Neural cell (in vitro differentiated cells): ENCODE measurements around the gene AVL9. TPM values are rescaled to one million over a fixed set of nuclear protein-coding genes. Genes with fewer than 3 reads are reported as not detected.
A peak's percentile ranks its signal among the peaks of the same experiment; 100 is the strongest.

Experiments
- H2AFZ ChIP-seq: fragments of 200-600, 300-800 bp; sonication (generic), shearing (Covaris generic); 2 replicates; pipeline ENCODE4 v1.6.0; 2014; ENCODE audit warnings: low read depth, mild to moderate bottlenecking, antibody characterized with exemption, low read length, moderate library complexity
- H3F3A ChIP-seq: fragments of 200-600 bp; shearing (Covaris generic); 2 replicates; pipeline ENCODE4 v1.6.1; 2016; ENCODE audit warnings: mild to moderate bottlenecking, moderate library complexity, mixed read lengths, antibody characterized with exemption, low read length; ENCODE audit not compliant: insufficient read depth, poor library complexity, severe bottlenecking
- H3K27ac ChIP-seq: fragments of 200-600, 300-800 bp; sonication (generic), shearing (Covaris generic); 2 replicates; pipeline ENCODE4 v1.5.1; 2014; ENCODE audit warnings: mild to moderate bottlenecking, low read length, moderate library complexity
- H3K27me3 ChIP-seq: fragments of 300-800, 200-600 bp; sonication (generic), shearing (Covaris generic); 2 replicates; pipeline ENCODE4 v1.6.0; 2014; ENCODE audit warnings: mild to moderate bottlenecking, low read depth, low read length, moderate library complexity; ENCODE audit not compliant: insufficient read depth
- H3K36me3 ChIP-seq: fragments of 300-800, 200-600 bp; sonication (generic), shearing (Covaris generic); 2 replicates; pipeline ENCODE4 v1.5.1; 2014; ENCODE audit warnings: mild to moderate bottlenecking, antibody characterized with exemption, low read length, moderate library complexity; ENCODE audit not compliant: insufficient read depth
- H3K4me2 ChIP-seq: fragments of 300-800, 200-600 bp; sonication (generic), shearing (Covaris generic); 2 replicates; pipeline ENCODE4 v1.6.0; 2014; ENCODE audit warnings: mild to moderate bottlenecking, low read length
- H3K4me3 ChIP-seq: fragments of 300-800, 200-600 bp; sonication (generic), shearing (Covaris generic); 2 replicates; pipeline ENCODE4 v1.5.1; 2014; ENCODE audit warnings: mild to moderate bottlenecking, low read length, moderate library complexity
- H3K79me2 ChIP-seq: fragments of 200-600 bp; shearing (Covaris generic); replicated peaks from 2 replicates; pipeline ENCODE4 v1.6.0; 2014; ENCODE audit warnings: mild to moderate bottlenecking, low read length, moderate library complexity; ENCODE audit not compliant: insufficient read depth
- H3K9ac ChIP-seq: fragments of 300-800, 200-600 bp; sonication (generic), shearing (Covaris generic); 2 replicates; pipeline ENCODE4 v1.6.1; 2016; ENCODE audit warnings: mild to moderate bottlenecking, low read length, mixed read lengths
- H3K9me2 ChIP-seq: fragments of 200-600 bp; shearing (Covaris generic); 2 replicates; pipeline ENCODE4 v1.6.1; 2016; ENCODE audit warnings: mild to moderate bottlenecking, low read length, mixed read lengths; ENCODE audit not compliant: insufficient read depth
- H3K9me3 ChIP-seq: fragments of 200-600, 300-800 bp; sonication (generic), shearing (Covaris generic); 2 replicates; pipeline ENCODE4 v1.6.1; 2016; ENCODE audit warnings: mild to moderate bottlenecking, mixed run types, low read length, moderate library complexity, mixed read lengths
- H4K20me1 ChIP-seq: fragments of 200-600 bp; shearing (Covaris generic); 2 replicates; pipeline ENCODE4 v1.6.1; 2016; ENCODE audit warnings: mild to moderate bottlenecking, mixed run types; ENCODE audit not compliant: insufficient read depth
- CTCF ChIP-seq: fragments of 450-650 bp; IDR thresholded peaks from 2 replicates; pipeline ENCODE4 v1.5.1; 2014; ENCODE audit warnings: antibody characterized with exemption, mild to moderate bottlenecking, moderate library complexity; ENCODE audit not compliant: poor library complexity, severe bottlenecking
- EP300 ChIP-seq: fragments of 450-650 bp; conservative IDR thresholded peaks from 2 replicates; pipeline ENCODE4 v1.6.1; 2014; ENCODE audit warnings: antibody characterized with exemption, mild to moderate bottlenecking, moderate library complexity; ENCODE audit not compliant: poor library complexity, severe bottlenecking
- EZH2 ChIP-seq: fragments of 200-600, 300-800 bp; shearing (Covaris generic), sonication (generic); IDR thresholded peaks from 2 replicates; pipeline ENCODE4 v1.6.1; 2014; ENCODE audit warnings: antibody characterized with exemption, low read length, borderline replicate concordance, mild to moderate bottlenecking; ENCODE audit not compliant: insufficient read depth, poor library complexity, severe bottlenecking
- MXI1 ChIP-seq: fragments of 450-650 bp; conservative IDR thresholded peaks from 2 replicates; pipeline ENCODE4 v1.6.1; 2014; ENCODE audit warnings: antibody characterized with exemption, mild to moderate bottlenecking; ENCODE audit not compliant: poor library complexity, severe bottlenecking
- POLR2AphosphoS5 ChIP-seq: IDR thresholded peaks from 2 replicates; pipeline ENCODE4 v1.6.1; 2012
- RAD21 ChIP-seq: fragments of 450-650 bp; conservative IDR thresholded peaks from 2 replicates; pipeline ENCODE4 v1.6.1; 2014; ENCODE audit warnings: antibody characterized with exemption, mild to moderate bottlenecking, moderate library complexity
- REST ChIP-seq: IDR thresholded peaks from 2 replicates; pipeline ENCODE4 v1.6.1; 2012; ENCODE audit warnings: borderline replicate concordance
- SMC3 ChIP-seq: fragments of 450-650 bp; conservative IDR thresholded peaks from 2 replicates; pipeline ENCODE4 v1.6.1; 2014; ENCODE audit warnings: antibody characterized with exemption, mild to moderate bottlenecking, moderate library complexity; ENCODE audit not compliant: poor library complexity
- TAF1 ChIP-seq: IDR thresholded peaks from 2 replicates; pipeline ENCODE4 v1.6.1; 2012; ENCODE audit warnings: low read depth
- polyA minus RNA-seq: library from RNA; depleted of rRNA, polyadenylated mRNA; stranded (reverse); fragments of >200 nt; gene quantifications from 2 replicates; pipeline ENCODE4 v1.2.3, GENCODE V29; 2014
- polyA plus RNA-seq: library from polyadenylated mRNA; depleted of rRNA; stranded (reverse); fragments of >200 nt; gene quantifications from 2 replicates; pipeline ENCODE4 v1.2.3, GENCODE V29; 2014

Gene AVL9
- polyA plus RNA-seq (47.2 and 63.2 TPM in 2 replicates), polyA minus RNA-seq (85.7 and 94.6 TPM in 2 replicates)

- Histone ChIP-seq H3K27ac (peak within 1 kb of the TSS; percentile 97), H3K27me3 (no peaks in the 10 kb centered on the region), H3F3A (no peaks in the 10 kb centered on the region), H3K79me2 (peaks cover 32% of the 10 kb centered on the region), H3K4me3 (peak within 1 kb of the TSS; percentile 98), H4K20me1 (no peaks in the 10 kb centered on the region), H3K36me3 (no peaks in the 10 kb centered on the region), H3K9me2 (no peaks in the 10 kb centered on the region), H3K4me2 (peak within 1 kb of the TSS; percentile 90), H2AFZ (peak within 1 kb of the TSS; percentile 98), H3K9me3 (no peaks in the 10 kb centered on the region), H3K9ac (peak within 1 kb of the TSS; percentile 99)
- TF ChIP-seq CTCF (peak; percentile 13), RAD21 (no peak), SMC3 (no peak), REST (no peak), EZH2 (no peak), EP300 (peak; percentile 60), POLR2AphosphoS5 (peak; percentile 97), TAF1 (peak; percentile 66), MXI1 (peak; percentile 81)
Observed at GRCh38 chr7:32495298-32496051, at the start of gene AVL9. TSS of gene AVL9 (plus strand) at chr7:32495489. CDS start at chr7:32495710, 221 bp downstream.

- Histone ChIP-seq H3K27me3 (no peaks in the 10 kb centered on the region), H3K27ac (no peak overlapping the region), H2AFZ (no peak overlapping the region), H3K9ac (no peak overlapping the region), H3K9me3 (no peaks in the 10 kb centered on the region), H3K4me3 (no peak overlapping the region), H4K20me1 (no peaks in the 10 kb centered on the region), H3K9me2 (no peaks in the 10 kb centered on the region), H3F3A (no peaks in the 10 kb centered on the region), H3K36me3 (no peaks in the 10 kb centered on the region), H3K79me2 (no peaks in the 10 kb centered on the region), H3K4me2 (no peak overlapping the region)
- no peak for TF ChIP-seq EP300
- no peak for TF ChIP-seq CTCF
- TF ChIP-seq EZH2 = no peak
- TF ChIP-seq RAD21 = no peak
- no peak for TF ChIP-seq TAF1
- TF ChIP-seq POLR2AphosphoS5 = no peak
- TF ChIP-seq SMC3 = no peak
- TF ChIP-seq MXI1 = no peak
- TF ChIP-seq REST = no peak
Observed at GRCh38 chr7:32447218-32447617, 48.1 kb upstream of the AVL9 start.
